NT2/D1 (cell line): ENCODE results near the gene SIL1.

Source experiments
- SUZ12 ChIP-seq: IDR thresholded peaks from 2 replicates; pipeline ENCODE4 v1.6.1; 2011; ENCODE audit not compliant: insufficient read length, insufficient read depth; ENCODE audit errors: extremely low read depth
- YY1 ChIP-seq: IDR thresholded peaks from 2 replicates; pipeline ENCODE4 v1.6.1; 2011; ENCODE audit not compliant: insufficient read length, insufficient read depth
- ZNF274 ChIP-seq: IDR thresholded peaks from 2 replicates; pipeline ENCODE4 v1.6.1; 2011; ENCODE audit warnings: mild to moderate bottlenecking, low read depth, low read length

DNA sequence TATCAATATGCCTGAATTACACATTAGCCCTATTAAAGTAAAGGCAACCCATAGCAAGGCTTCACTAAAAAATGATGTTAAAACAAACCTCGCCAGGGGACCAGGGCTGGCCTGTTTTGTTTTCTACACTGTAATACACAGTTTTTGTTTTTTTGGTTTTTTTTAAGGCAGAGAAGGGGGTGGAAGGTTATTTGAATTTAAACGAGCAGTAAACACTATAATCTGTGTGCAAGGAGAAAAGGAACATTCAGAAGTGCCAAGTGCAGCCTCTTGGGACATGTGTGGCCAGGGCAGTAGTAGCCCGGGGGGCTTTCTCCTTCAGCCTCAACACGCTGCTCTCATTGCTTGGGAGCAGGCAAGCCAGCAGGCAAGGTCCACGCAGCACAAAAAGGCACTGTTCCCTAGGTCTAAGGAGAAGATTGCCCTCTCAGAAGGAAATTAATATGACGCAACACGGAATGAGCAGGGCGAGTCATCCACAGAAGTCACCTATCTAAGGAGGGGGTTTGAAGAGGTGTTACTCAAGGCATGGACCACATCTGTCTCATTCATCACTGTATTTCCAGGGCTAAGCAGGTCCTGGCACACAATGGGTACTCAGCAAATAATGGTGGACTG lies 16.2 kb downstream of the SIL1 start:
- no peak for TF ChIP-seq ZNF274
- no peak for TF ChIP-seq YY1
- no peak for TF ChIP-seq SUZ12
